ENCODE measurements around the gene MEAF6. TPM values are rescaled to one million over a fixed set of nuclear protein-coding genes. Genes with fewer than 3 reads are reported as not detected.

MEAF6 gene
- total RNA-seq, 2 donors from 2014 or later, result 50.4 to 51.7 TPM

DNA sequence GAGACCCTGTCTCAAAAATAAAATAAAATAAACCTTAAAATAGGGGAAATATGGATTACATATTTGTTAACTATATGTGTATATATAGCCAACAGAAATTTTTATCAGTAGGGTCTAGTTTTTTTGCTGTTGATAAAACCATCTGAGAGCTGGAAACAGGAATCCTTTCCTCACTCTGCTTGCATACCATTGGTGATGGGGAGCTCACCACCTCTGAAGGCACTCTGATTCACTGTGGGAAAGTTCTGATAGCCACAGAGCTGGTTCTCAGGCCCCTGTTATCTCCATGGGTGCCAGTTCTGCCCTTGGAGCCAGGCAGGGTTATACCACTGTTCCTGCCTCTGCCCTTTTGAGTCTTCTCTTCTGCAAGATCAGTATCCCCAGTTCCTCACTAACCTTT is 58.0 kb downstream of the MEAF6 start:
- H3K36me3 ChIP-seq (ENCODE audit: control insufficient read depth, insufficient read depth, low read length), result no peaks in the 10 kb centered on the region
- no peak overlapping the region for H3K9ac ChIP-seq (ENCODE audit: extremely low read depth, low read length, poor library complexity, severe bottlenecking)
- peaks cover 3% of the 10 kb centered on the region for H3K4me1 Mint-ChIP-seq

DNA sequence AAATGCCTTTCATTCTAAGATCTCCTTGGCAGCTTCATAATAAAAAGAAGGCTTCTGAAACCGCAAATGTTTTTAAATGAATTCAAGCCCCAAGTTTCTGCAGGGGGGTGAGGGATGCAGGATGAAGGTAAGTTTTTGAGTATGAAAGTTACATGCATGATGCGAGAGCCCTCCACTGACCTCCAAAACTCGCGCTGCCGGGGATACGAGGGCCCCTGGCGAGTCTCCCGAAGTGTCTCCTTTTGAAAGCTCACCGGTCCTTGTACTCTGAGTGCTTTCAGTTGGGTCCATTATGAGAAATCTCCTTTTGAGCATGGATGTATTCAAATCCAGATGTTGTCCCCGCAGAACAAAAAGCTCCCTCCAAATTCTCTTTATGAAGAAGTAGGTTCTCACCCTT is 59.0 kb downstream of the MEAF6 start:
- no peaks in the 10 kb centered on the region for H3K4me1 ChIP-seq (ENCODE audit: control insufficient read depth, insufficient read depth, low read length)
- no peak overlapping the region for H3K27ac ChIP-seq (ENCODE audit: low read depth, low read length)
- no peak overlapping the region for H3K4me3 ChIP-seq (ENCODE audit: low read length)
- H3K36me3 ChIP-seq (ENCODE audit: control insufficient read depth, insufficient read depth, low read length), result no peaks in the 10 kb centered on the region
- Mint-ChIP-seq H3K4me1 (peaks cover 3% of the 10 kb centered on the region), H3K27ac (no peak overlapping the region), H3K9me3 (no peaks in the 10 kb centered on the region), H3K4me3 (no peak overlapping the region), H3K27me3 (ENCODE audit: insufficient read depth) (no peaks in the 10 kb centered on the region), H3K36me3 (ENCODE audit: low read depth) (no peaks in the 10 kb centered on the region)
- no peaks in the 10 kb centered on the region for H3K9me3 ChIP-seq (ENCODE audit: control insufficient read depth, low read length)
- H3K27me3 ChIP-seq (ENCODE audit: control insufficient read depth, insufficient read depth, low read length, poor library complexity, severe bottlenecking), result no peaks in the 10 kb centered on the region
- TF ChIP-seq, protein P1, sequence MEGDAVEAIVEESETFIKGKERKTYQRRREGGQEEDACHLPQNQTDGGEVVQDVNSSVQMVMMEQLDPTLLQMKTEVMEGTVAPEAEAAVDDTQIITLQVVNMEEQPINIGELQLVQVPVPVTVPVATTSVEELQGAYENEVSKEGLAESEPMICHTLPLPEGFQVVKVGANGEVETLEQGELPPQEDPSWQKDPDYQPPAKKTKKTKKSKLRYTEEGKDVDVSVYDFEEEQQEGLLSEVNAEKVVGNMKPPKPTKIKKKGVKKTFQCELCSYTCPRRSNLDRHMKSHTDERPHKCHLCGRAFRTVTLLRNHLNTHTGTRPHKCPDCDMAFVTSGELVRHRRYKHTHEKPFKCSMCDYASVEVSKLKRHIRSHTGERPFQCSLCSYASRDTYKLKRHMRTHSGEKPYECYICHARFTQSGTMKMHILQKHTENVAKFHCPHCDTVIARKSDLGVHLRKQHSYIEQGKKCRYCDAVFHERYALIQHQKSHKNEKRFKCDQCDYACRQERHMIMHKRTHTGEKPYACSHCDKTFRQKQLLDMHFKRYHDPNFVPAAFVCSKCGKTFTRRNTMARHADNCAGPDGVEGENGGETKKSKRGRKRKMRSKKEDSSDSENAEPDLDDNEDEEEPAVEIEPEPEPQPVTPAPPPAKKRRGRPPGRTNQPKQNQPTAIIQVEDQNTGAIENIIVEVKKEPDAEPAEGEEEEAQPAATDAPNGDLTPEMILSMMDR (conservative IDR thresholded peaks at IDR 0.05), result no peak
- DNase-seq, result no peak
- WGBS, 2 experiments (ENCODE audit: insufficient coverage in 1 of 2, insufficient read length in 1 of 2), result 93% methylated on average over 9 to 10 of the region's 10 CpGs
- no peak overlapping the region for H3K9ac ChIP-seq (ENCODE audit: extremely low read depth, low read length, poor library complexity, severe bottlenecking)

More for the DNA sequence above, 58.0 kb downstream of the MEAF6 start:
- H3K27me3 Mint-ChIP-seq (ENCODE audit: insufficient read depth), result no peaks in the 10 kb centered on the region
- no peak overlapping the region for H3K4me3 ChIP-seq (ENCODE audit: low read length)
- no peaks in the 10 kb centered on the region for H3K27me3 ChIP-seq (ENCODE audit: control insufficient read depth, insufficient read depth, low read length, poor library complexity, severe bottlenecking)
- no peak overlapping the region for H3K4me3 Mint-ChIP-seq
- no peaks in the 10 kb centered on the region for H3K4me1 ChIP-seq (ENCODE audit: control insufficient read depth, insufficient read depth, low read length)
- no peaks in the 10 kb centered on the region for H3K36me3 Mint-ChIP-seq (ENCODE audit: low read depth)
- H3K9me3 Mint-ChIP-seq, result no peaks in the 10 kb centered on the region
- DNase-seq, result no peak
- H3K9me3 ChIP-seq (ENCODE audit: control insufficient read depth, low read length), result no peaks in the 10 kb centered on the region
- no peak overlapping the region for H3K27ac ChIP-seq (ENCODE audit: low read depth, low read length)
- H3K27ac Mint-ChIP-seq, result no peak overlapping the region
- TF ChIP-seq, protein P1 (conservative IDR thresholded peaks at IDR 0.05), result no peak

DNA sequence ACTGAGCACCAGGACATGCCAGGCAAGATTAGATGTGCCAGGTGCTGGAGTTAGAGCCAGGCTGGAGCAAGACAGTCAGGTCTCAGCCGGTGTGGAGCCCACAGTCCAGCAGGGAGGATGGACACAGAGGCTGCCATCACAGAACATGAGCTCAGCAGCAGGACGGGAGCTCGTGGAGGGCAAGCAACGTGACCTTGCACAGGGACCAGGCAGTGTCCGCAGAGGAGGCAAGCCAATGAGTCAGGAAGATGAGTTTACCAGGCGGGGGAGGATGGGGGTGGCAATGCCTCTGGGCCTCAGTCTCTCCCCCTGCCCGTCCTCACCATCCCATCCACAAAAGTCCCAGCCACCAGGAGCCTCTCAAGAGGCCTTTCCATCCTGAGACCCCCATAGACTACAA is 60.9 kb downstream of the MEAF6 start:
- peaks cover 5% of the 10 kb centered on the region for H3K4me1 Mint-ChIP-seq
- Histone ChIP-seq H3K27me3 (ENCODE audit: control insufficient read depth, insufficient read depth, low read length, poor library complexity, severe bottlenecking) (no peaks in the 10 kb centered on the region), H3K9me3 (ENCODE audit: control insufficient read depth, low read length) (no peaks in the 10 kb centered on the region), H3K4me3 (ENCODE audit: low read length) (no peak overlapping the region), H3K9ac (ENCODE audit: extremely low read depth, low read length, poor library complexity, severe bottlenecking) (no peak overlapping the region), H3K27ac (ENCODE audit: low read depth, low read length) (no peak overlapping the region), H3K36me3 (ENCODE audit: control insufficient read depth, insufficient read depth, low read length) (no peaks in the 10 kb centered on the region), H3K4me1 (ENCODE audit: control insufficient read depth, insufficient read depth, low read length) (no peaks in the 10 kb centered on the region)
- DNase-seq, result peak; percentile 36
- peaks cover 8% of the 10 kb centered on the region for H3K27me3 Mint-ChIP-seq (ENCODE audit: insufficient read depth)
- H3K9me3 Mint-ChIP-seq, result no peaks in the 10 kb centered on the region
- WGBS, 2 experiments (ENCODE audit: insufficient coverage in 1 of 2, insufficient read length in 1 of 2), result 73 to 75% methylated on average over 4 to 7 of the region's 7 CpGs
- H3K36me3 Mint-ChIP-seq (ENCODE audit: low read depth), result no peaks in the 10 kb centered on the region
- H3K4me3 Mint-ChIP-seq, result no peak overlapping the region
- H3K27ac Mint-ChIP-seq, result no peak overlapping the region
- TF ChIP-seq, protein P1 (conservative IDR thresholded peaks at IDR 0.05), result no peak

Data from endodermal cell (in vitro differentiated cells).